Esophagus muscularis mucosa (tissue), 4 donors: ENCODE results near the gene SLCO2B1.

Source experiments
- EP300 ChIP-seq: sonication (generic); formaldehyde crosslinking; IDR thresholded peaks from one replicate; pipeline ENCODE4 v1.6.1; 2017; ENCODE audit warnings: antibody characterized with exemption
- POLR2A ChIP-seq: fragments of 450-650 bp; IDR thresholded peaks from one replicate; pipeline ENCODE4 v1.6.1; 2017; ENCODE audit warnings: antibody characterized with exemption, moderate library complexity, mild to moderate bottlenecking, low read depth
- POLR2AphosphoS5 ChIP-seq, 2 donors: sonication (generic); formaldehyde crosslinking; IDR thresholded peaks; one replicate each; pipeline ENCODE4 v1.6.1; 2017; ENCODE audit warnings: antibody characterized with exemption in 2 of 2
- TF ChIP-seq, protein P1 (sequence below), 3 experiments: fragments of 200-600 bp in 2 of 3; fragments of 450-650 bp in 1 of 3; sonication (generic) in 2 of 3; IDR thresholded peaks; one replicate each; pipeline ENCODE4 v1.5.1; 2017 to 2019; ENCODE audit warnings: antibody characterized with exemption in 3 of 3, mild to moderate bottlenecking in 2 of 3, moderate library complexity in 1 of 3

DNA sequence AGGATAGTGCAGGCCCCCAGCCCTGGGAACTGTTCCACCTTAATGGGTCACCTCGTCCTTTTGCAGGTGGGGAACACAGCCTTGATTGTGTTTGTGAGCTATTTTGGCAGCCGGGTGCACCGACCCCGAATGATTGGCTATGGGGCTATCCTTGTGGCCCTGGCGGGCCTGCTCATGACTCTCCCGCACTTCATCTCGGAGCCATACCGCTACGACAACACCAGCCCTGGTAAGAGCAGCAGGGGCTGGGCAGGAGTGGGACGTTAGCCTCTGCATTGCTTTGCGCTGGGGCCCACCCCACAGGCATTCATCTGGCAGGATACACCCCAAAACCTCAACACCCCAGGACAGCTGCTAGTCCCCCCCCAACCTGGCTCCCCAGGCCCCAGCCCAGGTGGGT lies 14.8 kb downstream of the SLCO2B1 start:
- TF ChIP-seq, protein P1, sequence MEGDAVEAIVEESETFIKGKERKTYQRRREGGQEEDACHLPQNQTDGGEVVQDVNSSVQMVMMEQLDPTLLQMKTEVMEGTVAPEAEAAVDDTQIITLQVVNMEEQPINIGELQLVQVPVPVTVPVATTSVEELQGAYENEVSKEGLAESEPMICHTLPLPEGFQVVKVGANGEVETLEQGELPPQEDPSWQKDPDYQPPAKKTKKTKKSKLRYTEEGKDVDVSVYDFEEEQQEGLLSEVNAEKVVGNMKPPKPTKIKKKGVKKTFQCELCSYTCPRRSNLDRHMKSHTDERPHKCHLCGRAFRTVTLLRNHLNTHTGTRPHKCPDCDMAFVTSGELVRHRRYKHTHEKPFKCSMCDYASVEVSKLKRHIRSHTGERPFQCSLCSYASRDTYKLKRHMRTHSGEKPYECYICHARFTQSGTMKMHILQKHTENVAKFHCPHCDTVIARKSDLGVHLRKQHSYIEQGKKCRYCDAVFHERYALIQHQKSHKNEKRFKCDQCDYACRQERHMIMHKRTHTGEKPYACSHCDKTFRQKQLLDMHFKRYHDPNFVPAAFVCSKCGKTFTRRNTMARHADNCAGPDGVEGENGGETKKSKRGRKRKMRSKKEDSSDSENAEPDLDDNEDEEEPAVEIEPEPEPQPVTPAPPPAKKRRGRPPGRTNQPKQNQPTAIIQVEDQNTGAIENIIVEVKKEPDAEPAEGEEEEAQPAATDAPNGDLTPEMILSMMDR (IDR thresholded peaks at IDR 0.05), result no peak
- TF ChIP-seq POLR2AphosphoS5 (IDR thresholded peaks at IDR 0.05) (no peak), EP300 (no peak), POLR2A (no peak)
